GM19238 (cell line): ENCODE measurements around the gene CPSF7.

Experiments
- DNase-seq: peaks from one replicate; pipeline ENCODE4 v3.0.0; 2011; ENCODE audit warnings: low spot score; ENCODE audit not compliant: insufficient read length

CPSF7 gene

GRCh38 chr11:61357233-61357893 is 72.4 kb downstream of the CPSF7 start:
- DNase-seq: peak; percentile 42

GRCh38 chr11:61356706-61357105 is 73.1 kb downstream of the CPSF7 start:
- DNase-seq: no peak

- no peak for DNase-seq
Measured at GRCh38 chr11:61354208-61354607, 75.6 kb downstream of the CPSF7 start.

- no peak for DNase-seq
Measured at GRCh38 chr11:61353131-61354067, 76.4 kb downstream of the CPSF7 start.
